HG03571 (cell line): ENCODE results near the gene TRIM59.

ENCODE experiments used
- ATAC-seq: cut with Tn5 transposase; IDR thresholded peaks from one replicate; pipeline ENCODE4 v1.9.1; 2021; ENCODE audit not compliant: unreplicated experiment

The TRIM59 gene

GRCh38 chr3:160449636-160450598, at the start of gene TRIM59:
Gene TRIM59, minus strand, starts transcription at chr3:160449786. Its CDS starts 10,603 bp downstream, at chr3:160439183.
- ATAC-seq: peak; percentile 93

GRCh38 chr3:160498202-160498601, 48.6 kb upstream of the TRIM59 start:
- ATAC-seq: no peak

- no peak for ATAC-seq
Observed at GRCh38 chr3:160490166-160490565, 40.6 kb upstream of the TRIM59 start.

DNA sequence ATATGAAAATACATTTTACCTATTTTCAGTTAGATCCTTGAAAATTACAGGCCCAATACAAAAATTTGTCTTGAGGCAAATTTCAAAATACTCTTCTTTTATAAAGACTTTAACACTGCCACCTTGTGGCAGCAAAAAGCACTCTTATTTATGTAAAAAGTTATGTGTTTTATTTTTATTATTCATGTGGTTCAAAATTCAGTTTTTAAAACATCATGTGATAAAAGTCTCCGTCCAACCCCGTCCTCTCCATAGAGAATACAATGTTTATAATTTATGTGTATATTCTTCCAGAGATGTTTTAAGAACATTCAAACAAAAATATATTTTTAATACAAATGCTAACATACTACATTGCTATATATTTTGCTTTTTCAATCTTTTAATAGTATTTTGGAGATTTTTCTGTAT, 36.9 kb upstream of the TRIM59 start:
- ATAC-seq: no peak

DNA sequence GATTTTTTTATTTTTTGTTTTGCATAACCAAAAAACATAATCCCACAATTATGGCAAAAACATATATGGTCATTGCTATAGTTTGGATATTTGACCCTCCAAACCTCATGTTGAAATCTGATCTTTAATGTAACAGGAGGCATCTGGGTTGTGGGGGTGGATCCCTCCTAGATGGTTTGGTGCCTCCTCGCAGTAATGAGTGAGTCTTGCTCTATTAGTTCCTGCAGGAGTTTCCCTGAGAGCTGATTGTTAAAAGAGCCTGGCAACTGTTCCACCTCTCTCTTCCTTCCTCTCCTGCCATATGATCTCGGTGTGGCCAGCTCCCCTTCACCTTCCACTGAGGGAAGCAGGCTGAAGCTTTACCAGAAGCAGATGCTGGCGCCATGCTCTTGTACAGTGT, 33.2 kb upstream of the TRIM59 start:
- no peak for ATAC-seq

- no peak for ATAC-seq
Observed at GRCh38 chr3:160481856-160482255, 32.3 kb upstream of the TRIM59 start.

DNA sequence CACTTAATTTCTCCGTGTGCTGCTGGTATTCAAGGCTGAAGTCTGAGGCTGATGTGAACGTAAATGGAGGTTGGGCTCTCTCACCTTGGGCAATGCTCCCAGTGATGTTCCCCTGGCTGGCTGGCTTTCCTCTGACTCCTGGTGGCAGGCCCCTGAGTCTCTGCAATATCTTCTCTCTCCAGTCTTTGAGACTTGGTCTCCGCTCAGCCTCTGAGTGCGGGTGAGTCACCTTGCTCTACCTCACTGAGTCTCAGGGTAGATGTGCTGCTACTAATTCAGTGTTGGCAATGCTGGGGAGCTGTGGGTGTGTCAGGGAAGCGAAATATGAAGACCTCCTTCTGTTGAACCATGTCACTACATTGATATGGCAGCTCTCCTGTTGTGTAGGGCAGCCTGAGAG, 31.3 kb upstream of the TRIM59 start:
- ATAC-seq: no peak

- ATAC-seq: no peak
Observed at GRCh38 chr3:160479376-160479775, 29.8 kb upstream of the TRIM59 start.

GRCh38 chr3:160478338-160478737, 28.8 kb upstream of the TRIM59 start:
- no peak for ATAC-seq

DNA sequence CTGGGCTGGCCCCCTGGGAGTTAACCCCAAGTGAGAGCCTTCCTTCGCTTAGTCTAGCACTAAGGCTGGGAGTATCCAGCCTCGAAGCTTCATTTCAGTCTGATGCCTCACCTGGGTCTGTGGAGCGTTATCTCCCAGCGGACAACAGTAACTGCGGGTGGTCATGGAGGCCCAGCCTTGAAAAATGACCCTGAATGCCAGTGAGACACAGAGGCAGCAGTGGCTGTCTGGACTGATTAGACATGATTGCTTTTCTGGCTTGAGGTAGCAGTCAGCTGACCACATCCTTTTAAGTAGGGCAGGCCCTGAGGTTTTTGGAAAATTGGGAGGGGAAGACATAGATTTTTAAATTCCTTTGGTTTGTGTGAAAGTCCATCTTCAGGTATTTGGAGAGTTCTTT, 28.2 kb upstream of the TRIM59 start:
- no peak for ATAC-seq

- no peak for ATAC-seq
Observed at GRCh38 chr3:160475884-160476283, 26.3 kb upstream of the TRIM59 start.

DNA sequence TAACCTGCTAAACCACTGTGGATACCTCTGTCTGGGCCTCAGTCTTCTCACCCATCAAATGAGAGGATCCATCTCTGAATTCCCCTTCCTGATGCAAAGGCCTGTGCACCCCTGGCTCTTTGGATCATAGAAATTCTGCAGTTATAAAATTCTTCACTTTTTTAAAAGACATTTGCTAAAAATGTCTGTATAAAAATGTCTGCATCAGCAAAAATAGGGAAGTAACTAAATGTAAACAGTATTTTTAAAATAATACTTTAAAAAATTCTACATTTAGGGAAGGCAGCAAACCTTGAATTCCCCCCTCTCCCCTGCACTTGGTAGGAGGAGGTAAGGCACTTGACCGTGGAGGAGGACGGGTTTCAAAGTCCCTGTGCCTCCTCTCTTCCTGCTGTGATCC, 25.6 kb upstream of the TRIM59 start:
- no peak for ATAC-seq

- no peak for ATAC-seq
Observed at GRCh38 chr3:160474416-160474838, 24.8 kb upstream of the TRIM59 start.

DNA sequence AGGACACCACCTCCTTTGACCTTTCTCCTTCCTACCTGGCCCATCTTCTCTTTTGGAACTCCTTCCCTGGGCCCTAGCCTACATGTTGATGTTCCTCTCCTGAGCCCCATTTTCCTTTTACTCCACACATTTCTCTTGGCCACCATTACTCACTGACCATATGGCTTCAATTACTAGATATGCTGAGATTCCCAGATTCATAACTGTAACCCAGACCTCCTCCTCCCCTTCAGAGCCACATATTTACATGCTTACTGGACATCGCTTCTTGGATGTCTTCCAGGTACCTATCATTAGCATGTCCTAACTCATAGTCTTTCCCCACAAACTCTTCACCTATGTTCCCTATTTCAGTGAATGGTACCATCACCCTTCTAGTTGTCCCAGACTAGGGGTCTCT, 24.4 kb upstream of the TRIM59 start:
- no peak for ATAC-seq

DNA sequence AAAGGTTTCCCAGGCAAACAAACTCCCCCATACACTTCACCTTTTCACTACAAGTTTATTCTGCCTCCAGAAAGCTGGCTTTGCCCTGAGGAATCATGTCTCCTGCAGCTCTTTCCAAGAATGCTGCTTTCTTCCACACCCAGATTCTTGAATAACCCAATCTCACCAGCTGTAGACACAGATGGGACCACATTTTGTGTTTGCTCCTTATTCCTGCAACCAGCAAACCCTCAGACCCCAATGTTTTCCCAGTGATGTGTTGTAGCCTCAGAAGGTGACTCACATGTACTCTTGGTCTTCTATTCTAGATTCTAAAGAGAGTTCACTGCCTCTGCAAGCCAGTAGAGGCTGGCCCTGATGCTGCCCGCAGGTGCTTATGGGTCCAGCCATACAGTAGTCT, 23.6 kb upstream of the TRIM59 start:
- ATAC-seq: no peak

- ATAC-seq: peak; percentile 88
Observed at GRCh38 chr3:160472344-160472743, 22.8 kb upstream of the TRIM59 start.

GRCh38 chr3:160471892-160472291, 22.3 kb upstream of the TRIM59 start:
- ATAC-seq: peak; percentile 40

DNA sequence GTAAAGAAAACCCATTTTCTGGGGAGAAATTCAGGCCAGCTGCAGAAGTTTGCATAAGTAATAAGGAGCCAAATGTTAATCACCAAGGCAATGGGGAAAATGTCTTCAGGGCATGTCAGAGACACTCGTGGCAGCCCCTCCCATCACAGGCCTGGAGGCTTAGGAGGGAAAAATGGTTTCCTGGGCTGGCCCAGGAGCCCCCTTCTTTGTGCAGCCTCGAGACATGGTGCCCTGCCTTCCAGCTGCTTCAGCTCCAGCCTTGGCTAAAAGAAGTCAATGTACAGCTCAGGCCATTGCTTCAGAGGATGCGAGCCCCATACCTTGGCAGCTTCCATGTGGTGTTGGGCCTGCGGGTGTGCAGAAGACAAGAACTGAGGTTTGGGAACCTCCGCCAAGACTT, 20.6 kb upstream of the TRIM59 start:
- no peak for ATAC-seq

GRCh38 chr3:160464971-160465370, 15.4 kb upstream of the TRIM59 start:
- no peak for ATAC-seq

- ATAC-seq: no peak
Observed at GRCh38 chr3:160464321-160464720, 14.7 kb upstream of the TRIM59 start.

DNA sequence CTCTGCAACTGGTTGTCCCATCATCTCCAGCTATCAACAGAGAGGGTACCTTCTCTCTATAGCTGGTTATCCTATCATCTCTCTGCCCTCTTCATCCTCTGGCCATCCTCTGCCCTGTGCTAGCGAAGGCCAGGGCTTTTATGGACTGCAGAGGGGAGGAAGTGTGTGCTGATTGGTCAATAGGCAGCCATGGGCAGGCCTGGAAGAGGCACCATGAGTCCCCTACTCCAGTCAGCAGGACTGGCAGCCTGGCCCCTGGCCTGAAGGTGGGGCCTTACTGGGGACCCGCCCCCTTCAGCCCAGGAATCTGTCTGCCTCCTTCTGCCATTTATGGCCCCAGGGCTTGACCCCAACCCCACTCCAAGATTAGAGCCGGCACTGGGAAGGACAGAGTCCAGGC, 10.4 kb upstream of the TRIM59 start:
- ATAC-seq: no peak

- ATAC-seq: no peak
Observed at GRCh38 chr3:160459450-160459970, 9.9 kb upstream of the TRIM59 start.
